HEK293T (cell line): ENCODE measurements around the gene CYS1.

Source experiments
- ARNT ChIP-seq: fragments of 450-650 bp; IDR thresholded peaks from 2 replicates; pipeline ENCODE4 v1.6.1; 2017; ENCODE audit warnings: mild to moderate bottlenecking
- FOXA1 ChIP-seq: fragments of 450-650 bp; IDR thresholded peaks from 2 replicates; pipeline ENCODE4 v1.6.1; 2016; ENCODE audit warnings: mild to moderate bottlenecking
- FOXK2 ChIP-seq: fragments of 450-650 bp; IDR thresholded peaks from 2 replicates; pipeline ENCODE4 v1.6.1; 2016; ENCODE audit warnings: mild to moderate bottlenecking
- LEF1 ChIP-seq: fragments of 450-650 bp; IDR thresholded peaks from 2 replicates; pipeline ENCODE4 v1.6.1; 2017; ENCODE audit warnings: mild to moderate bottlenecking, borderline replicate concordance
- PKNOX1 ChIP-seq: fragments of 450-650 bp; IDR thresholded peaks from 2 replicates; pipeline ENCODE4 v1.6.1; 2016
- SP1 ChIP-seq: fragments of 450-650 bp; IDR thresholded peaks from 2 replicates; pipeline ENCODE4 v1.6.1; 2017
- ZNF384 ChIP-seq: fragments of 450-650 bp; IDR thresholded peaks from 2 replicates; pipeline ENCODE4 v1.6.1; 2016

DNA sequence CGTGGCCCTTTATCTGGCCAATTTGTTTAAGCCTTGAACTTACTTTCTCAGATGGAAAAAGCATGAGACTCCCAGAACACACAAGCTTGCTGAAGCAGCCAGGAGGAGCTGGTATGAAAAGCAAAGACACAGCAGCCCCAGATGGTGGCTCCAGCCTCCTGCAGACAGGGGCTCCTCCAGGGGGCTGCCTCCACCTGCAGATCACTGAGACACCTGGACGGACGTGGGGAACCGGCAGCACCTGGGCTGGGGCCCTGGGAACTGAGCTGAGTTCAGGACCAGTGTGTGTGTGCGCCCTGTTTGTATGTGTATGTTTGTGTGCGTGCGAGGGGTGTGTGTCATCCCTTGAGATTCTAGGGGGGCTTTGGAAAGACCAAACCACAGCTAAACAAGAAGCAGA, 8.6 kb downstream of the CYS1 start:
- TF ChIP-seq FOXA1: no peak
- no peak for TF ChIP-seq SP1
- TF ChIP-seq ZNF384: no peak
- no peak for TF ChIP-seq ARNT
- no peak for TF ChIP-seq LEF1
- TF ChIP-seq FOXK2: no peak
- TF ChIP-seq PKNOX1: no peak
